MCF 10A (cell line): ENCODE measurements around the gene PARD3. TPM values are rescaled to one million over a fixed set of nuclear protein-coding genes. Genes with fewer than 3 reads are reported as not detected.
A peak's percentile ranks its signal among the peaks of the same experiment; 100 is the strongest.

Experiments
- BruUV-seq: library from RNA; stranded (reverse); fragments of 400-500 nt; replicated peaks from 2 replicates; lab custom pipeline; 2021; lab: Mats Ljungman, UMichigan
- CTCF ChIA-PET: fragments of 300-600 bp; sonication (Branson Sonifier 250); formaldehyde crosslinking; extraction: SDS; loops from one replicate; lab custom pipeline; 2021; ENCODE audit warnings: antibody characterized with exemption, inconsistent platforms; lab: Yijun Ruan, JAX
- POLR2A ChIA-PET: fragments of 300-600, 350-650 bp; sonication (Branson Sonifier 250); formaldehyde crosslinking; extraction: SDS; loops from one replicate; lab custom pipeline; 2020; ENCODE audit warnings: antibody characterized with exemption, inconsistent platforms; lab: Yijun Ruan, JAX
- DNase-seq: peaks from one replicate; pipeline ENCODE4 v3.0.0-alpha.2; 2018; ENCODE audit not compliant: unreplicated experiment
- H3K27ac Mint-ChIP-seq: one replicate; pipeline ENCODE4 v1.8.0; 2022; ENCODE audit warnings: mild to moderate bottlenecking, low read depth, mixed read lengths; ENCODE audit not compliant: unreplicated experiment
- H3K27me3 Mint-ChIP-seq: one replicate; pipeline ENCODE4 v1.8.0; 2022; ENCODE audit warnings: mixed read lengths; ENCODE audit not compliant: insufficient read depth, unreplicated experiment
- H3K36me3 Mint-ChIP-seq: one replicate; pipeline ENCODE4 v1.8.0; 2022; ENCODE audit warnings: mild to moderate bottlenecking, moderate library complexity, mixed read lengths; ENCODE audit not compliant: insufficient read depth, unreplicated experiment
- H3K4me1 Mint-ChIP-seq: one replicate; pipeline ENCODE4 v1.8.0; 2022; ENCODE audit warnings: mixed read lengths; ENCODE audit not compliant: insufficient read depth, unreplicated experiment
- H3K4me3 Mint-ChIP-seq: one replicate; pipeline ENCODE4 v1.8.0; 2022; ENCODE audit warnings: mild to moderate bottlenecking, moderate library complexity, mixed read lengths; ENCODE audit not compliant: unreplicated experiment
- H3K9me3 Mint-ChIP-seq: one replicate; pipeline ENCODE4 v1.8.0; 2022; ENCODE audit warnings: mixed read lengths; ENCODE audit not compliant: unreplicated experiment
- intact Hi-C: fragments of 100-400 bp; cut with micrococcal nuclease; formaldehyde crosslinking; loops from 2 replicates; pipeline ENCODE4 v1.14.1; 2022
- total RNA-seq: library from RNA; stranded (reverse); gene quantifications from 2 replicates; pipeline ENCODE4 v1.2.3, GENCODE V29; 2022
- TF ChIP-seq, protein P1 (sequence below): fragments of 200-600 bp; IDR thresholded peaks from one replicate; pipeline ENCODE4 v1.8.0; 2022; ENCODE audit warnings: antibody characterized with exemption, mild to moderate bottlenecking; ENCODE audit not compliant: unreplicated experiment

The PARD3 gene
- total RNA-seq, 1 experiment from 2014 or later: 70.0 TPM

DNA sequence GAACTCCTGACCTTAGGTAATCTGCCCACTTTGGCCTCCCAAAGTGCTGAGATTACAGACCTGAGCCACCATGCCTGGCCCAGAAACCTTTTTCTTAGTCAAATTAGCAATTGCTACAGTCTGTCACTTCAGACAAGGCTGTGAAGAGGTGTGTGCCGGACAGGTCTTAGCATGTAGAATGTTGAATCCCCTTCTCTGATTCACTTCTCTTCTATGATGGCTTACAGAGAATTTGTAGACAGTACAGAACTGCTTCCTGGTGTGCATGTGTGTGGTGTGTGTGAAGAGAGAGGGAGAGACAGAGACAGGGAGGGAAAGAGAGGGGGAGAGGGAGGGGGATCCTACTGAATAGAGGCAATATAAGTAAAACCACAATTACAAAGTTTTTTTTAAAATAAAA lies 150.4 kb downstream of the PARD3 start:
- Mint-ChIP-seq H3K4me3 (no peak overlapping the region), H3K4me1 (peaks cover 24% of the 10 kb centered on the region), H3K27me3 (no peaks in the 10 kb centered on the region), H3K36me3 (peaks cover 6% of the 10 kb centered on the region), H3K9me3 (no peaks in the 10 kb centered on the region), H3K27ac (peak overlapping the region; percentile 31)
- TF ChIP-seq, protein P1, sequence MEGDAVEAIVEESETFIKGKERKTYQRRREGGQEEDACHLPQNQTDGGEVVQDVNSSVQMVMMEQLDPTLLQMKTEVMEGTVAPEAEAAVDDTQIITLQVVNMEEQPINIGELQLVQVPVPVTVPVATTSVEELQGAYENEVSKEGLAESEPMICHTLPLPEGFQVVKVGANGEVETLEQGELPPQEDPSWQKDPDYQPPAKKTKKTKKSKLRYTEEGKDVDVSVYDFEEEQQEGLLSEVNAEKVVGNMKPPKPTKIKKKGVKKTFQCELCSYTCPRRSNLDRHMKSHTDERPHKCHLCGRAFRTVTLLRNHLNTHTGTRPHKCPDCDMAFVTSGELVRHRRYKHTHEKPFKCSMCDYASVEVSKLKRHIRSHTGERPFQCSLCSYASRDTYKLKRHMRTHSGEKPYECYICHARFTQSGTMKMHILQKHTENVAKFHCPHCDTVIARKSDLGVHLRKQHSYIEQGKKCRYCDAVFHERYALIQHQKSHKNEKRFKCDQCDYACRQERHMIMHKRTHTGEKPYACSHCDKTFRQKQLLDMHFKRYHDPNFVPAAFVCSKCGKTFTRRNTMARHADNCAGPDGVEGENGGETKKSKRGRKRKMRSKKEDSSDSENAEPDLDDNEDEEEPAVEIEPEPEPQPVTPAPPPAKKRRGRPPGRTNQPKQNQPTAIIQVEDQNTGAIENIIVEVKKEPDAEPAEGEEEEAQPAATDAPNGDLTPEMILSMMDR: no peak
- BruUV-seq: no TSS peak
- intact Hi-C loops: loop anchor here (5.0 kb wide), 2 partner anchors 148 to 308 kb away; no protein-coding TSS in a partner anchor
- ChIA-PET POLR2A (interaction anchor here (0.7 kb wide), 1 partner anchor 55 kb away, joined by 3 read pairs; no protein-coding TSS in a partner anchor), CTCF (interaction anchor here (0.7 to 2.6 kb wide), 6 partner anchors 9 to 1337 kb away, joined by 3 to 10 read pairs (median 4); no protein-coding TSS in a partner anchor)
- peak; percentile 44 for DNase-seq

DNA sequence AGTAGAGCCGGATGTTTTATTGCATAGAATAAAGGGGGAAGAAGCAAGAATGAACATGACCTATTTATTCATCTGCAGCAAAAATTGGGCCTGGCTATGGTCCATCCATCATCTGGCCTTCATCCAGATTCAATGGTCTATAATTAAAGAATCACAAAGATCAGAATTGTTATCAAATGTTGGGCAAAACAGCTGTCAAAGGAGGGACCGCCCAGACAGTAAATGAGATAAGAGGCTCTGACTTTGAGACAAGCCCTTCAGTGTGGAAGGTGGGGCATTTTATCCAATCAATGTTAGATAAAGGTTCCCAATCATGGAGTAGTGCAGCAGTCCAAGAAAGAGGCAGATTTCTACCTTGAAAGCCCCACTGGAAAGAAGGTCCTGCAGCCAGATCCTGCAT lies 153.5 kb downstream of the PARD3 start:
- Mint-ChIP-seq H3K9me3 (no peaks in the 10 kb centered on the region), H3K27ac (no peak overlapping the region), H3K4me1 (peaks cover 28% of the 10 kb centered on the region), H3K27me3 (no peaks in the 10 kb centered on the region), H3K36me3 (peaks cover 6% of the 10 kb centered on the region), H3K4me3 (no peak overlapping the region)
- TF ChIP-seq, protein P1: no peak
- intact Hi-C loops: no loop called here
- CTCF ChIA-PET: interaction anchor here (1.6 kb wide), 1 partner anchor 62 kb away, joined by 8 read pairs; no protein-coding TSS in a partner anchor
- no peak for DNase-seq
- POLR2A ChIA-PET: interaction anchor here (0.6 to 0.9 kb wide), 3 partner anchors 37 to 859 kb away, joined by 3 to 4 read pairs (median 3); no protein-coding TSS in a partner anchor
- BruUV-seq: no TSS peak

DNA sequence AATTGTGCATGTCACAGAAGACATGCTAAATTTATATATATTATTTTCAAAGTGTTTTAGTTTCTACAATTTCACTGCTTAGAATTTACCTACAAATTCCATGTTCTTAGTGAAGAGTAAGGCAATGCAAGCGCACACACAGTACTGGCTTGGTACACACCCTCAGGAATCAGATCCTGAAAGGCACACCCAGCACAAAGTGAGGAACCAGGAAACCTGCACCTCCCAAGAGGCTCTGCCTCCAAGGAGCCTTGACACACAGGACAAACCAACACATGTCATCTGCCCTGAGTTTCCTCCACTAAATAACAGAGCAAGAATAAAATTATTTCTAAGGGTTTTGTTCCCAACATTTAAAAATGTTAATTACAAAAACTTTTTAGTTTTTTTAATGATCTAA lies 156.2 kb downstream of the PARD3 start:
- Mint-ChIP-seq H3K9me3 (no peaks in the 10 kb centered on the region), H3K4me3 (no peak overlapping the region), H3K36me3 (peaks cover 12% of the 10 kb centered on the region), H3K27me3 (no peaks in the 10 kb centered on the region), H3K27ac (no peak overlapping the region), H3K4me1 (peaks cover 18% of the 10 kb centered on the region)
- intact Hi-C loops: loop anchor here (5.0 kb wide), 1 partner anchor 558 kb away; no protein-coding TSS in a partner anchor
- TF ChIP-seq, protein P1: no peak
- POLR2A ChIA-PET: no interaction called here
- CTCF ChIA-PET: interaction anchor here (0.5 kb wide), 1 partner anchor 774 kb away, joined by 5 read pairs; no protein-coding TSS in a partner anchor
- no TSS peak for BruUV-seq
- DNase-seq: no peak

DNA sequence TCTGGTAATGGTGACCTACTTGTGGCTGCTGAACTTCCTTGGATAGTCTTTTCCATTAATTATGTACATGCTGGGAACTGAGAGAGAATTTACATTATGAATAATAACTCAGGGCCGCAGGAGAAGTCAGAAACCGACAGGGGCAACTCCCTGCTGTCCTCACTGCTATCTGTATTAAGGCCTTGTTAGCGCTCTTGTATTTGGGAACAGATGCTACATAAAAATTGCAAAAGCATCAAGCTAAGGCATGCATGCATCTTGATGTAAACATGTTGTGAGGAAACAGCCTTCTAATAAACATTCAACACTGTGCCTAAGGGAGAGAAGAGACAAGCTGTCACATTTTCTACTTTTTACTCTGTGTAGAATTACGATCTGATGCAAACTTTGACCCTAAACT lies 158.4 kb downstream of the PARD3 start:
- Mint-ChIP-seq H3K4me3 (no peak overlapping the region), H3K27me3 (no peaks in the 10 kb centered on the region), H3K9me3 (no peaks in the 10 kb centered on the region), H3K36me3 (peaks cover 7% of the 10 kb centered on the region), H3K4me1 (peaks cover 18% of the 10 kb centered on the region), H3K27ac (no peak overlapping the region)
- TF ChIP-seq, protein P1: no peak
- POLR2A ChIA-PET: interaction anchor here (0.6 to 1.4 kb wide), 2 partner anchors 10 to 854 kb away, joined by 3 to 4 read pairs; no protein-coding TSS in a partner anchor
- BruUV-seq: no TSS peak
- intact Hi-C loops: loop anchor here (5.0 kb wide), 1 partner anchor 561 kb away; no protein-coding TSS in a partner anchor
- CTCF ChIA-PET: interaction anchor here (0.7 to 2.0 kb wide), 4 partner anchors 8 to 370 kb away, joined by 5 to 15 read pairs (median 7); no protein-coding TSS in a partner anchor
- no peak for DNase-seq
